NK-92 (cell line): ENCODE results near the gene AZIN2.
"Not testable (repeated sequence)": the region's sequence is repeated elsewhere in the genome, so short reads cannot be mapped to it uniquely, and the experiment has no call there.

Source experiments
- DNase-seq: peaks from one replicate; lab custom pipeline; 2025; ENCODE audit not compliant: unreplicated experiment; lab: John Stamatoyannopoulos, UW

AZIN2 gene

DNA sequence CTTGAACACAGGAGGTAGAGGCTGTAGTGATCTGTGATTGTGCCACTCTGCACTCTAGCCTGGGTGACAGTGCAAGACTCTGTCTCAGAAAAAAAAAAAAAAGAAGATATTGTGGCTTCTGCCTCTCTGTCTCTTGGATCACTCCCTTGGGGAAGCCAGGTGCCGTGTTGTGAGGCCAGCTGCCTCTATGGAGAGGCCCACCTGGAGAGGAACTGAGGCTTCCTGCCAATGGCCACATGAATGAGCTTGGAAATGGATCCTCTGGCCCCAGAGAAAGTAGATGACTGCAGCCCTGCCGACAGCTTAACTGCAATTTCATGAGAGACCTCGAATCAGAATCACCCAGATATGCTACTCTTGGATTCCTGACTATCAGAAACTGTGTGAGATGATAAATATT is 24.5 kb upstream of the AZIN2 start:
- DNase-seq, result no peak

DNA sequence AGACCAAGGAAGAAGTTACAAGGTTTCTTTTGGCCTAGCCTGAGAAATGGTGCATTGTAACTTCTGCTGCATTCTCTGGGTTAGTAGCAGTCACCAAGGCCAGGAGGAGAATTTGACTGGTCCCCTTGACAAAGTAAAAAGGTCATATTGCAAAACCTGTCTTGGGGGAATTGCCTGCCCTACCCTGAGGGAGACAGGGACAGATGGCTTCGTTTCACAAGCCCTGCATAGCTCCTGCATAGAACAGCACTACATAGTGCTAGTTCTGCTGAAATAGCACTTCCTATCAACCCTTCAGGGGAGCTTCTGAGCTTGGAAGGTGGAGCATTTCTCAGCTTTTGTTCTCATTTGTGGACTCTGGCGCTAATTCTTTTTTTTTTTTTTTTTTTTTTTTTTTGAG is 23.9 kb upstream of the AZIN2 start:
- DNase-seq, result no peak

DNA sequence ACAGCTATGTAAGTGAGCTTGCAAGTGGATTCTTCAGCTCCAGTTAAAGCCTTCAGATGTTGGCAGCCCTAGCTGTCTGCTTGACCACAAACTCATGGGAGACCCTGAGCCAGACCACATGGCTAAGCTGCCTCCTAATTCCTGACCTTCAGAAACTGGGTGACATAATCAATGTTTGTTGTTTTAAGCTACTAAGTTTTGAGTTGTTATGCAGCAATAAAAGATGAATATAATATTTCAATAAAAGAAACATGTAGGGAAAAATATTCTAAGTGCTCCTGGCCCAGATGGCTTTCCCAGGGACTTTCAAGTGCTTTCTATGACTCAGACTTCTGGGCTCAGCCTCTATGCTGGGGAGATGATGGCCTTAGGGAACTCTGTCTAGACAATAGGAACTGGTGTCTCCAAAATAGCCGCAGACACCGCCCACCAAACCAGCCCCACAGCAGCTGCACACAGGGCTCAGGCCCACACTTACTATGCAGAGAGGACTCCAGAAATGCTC is 20.3 kb upstream of the AZIN2 start:
- no peak for DNase-seq

DNA sequence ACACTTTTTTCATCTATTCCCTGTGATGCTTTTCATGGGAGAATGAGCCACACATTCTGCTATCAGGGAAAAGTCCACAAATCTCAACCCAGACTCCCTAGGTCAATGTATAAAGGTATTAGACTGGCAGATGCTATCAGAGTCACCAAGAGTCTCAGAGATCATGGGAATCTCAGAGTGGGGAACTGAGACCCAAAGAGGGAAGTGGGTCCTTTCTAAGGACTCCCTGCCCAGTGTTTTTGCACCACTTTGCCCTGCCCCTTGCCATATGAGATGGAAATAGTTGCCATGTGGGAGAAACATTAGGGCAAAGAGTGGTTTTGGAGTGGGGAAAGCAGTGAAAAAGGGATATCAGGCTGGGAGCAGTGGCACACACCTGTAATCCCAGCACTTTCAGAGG is 19.1 kb upstream of the AZIN2 start:
- DNase-seq, result no peak

DNA sequence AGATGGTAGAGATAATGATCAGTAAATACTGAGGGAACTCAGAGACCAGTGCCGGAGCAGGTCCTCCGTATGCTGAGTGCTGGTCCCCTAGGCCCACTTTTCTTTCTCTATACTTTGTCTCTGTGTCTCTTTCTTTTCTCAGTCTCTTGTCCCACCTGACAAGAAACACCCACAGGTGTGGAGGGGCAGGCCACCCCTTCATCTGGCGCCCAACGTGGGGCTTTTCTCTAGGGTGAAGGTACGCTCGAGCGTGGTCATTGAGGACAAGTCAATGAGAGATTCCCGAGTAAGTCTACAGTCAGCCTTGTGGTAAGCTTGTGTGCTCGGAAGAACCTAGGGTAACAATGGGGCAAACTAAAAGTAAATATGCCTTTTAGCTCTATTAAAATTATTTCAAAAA is 16.7 kb upstream of the AZIN2 start:
- not testable (repeated sequence) for DNase-seq

DNA sequence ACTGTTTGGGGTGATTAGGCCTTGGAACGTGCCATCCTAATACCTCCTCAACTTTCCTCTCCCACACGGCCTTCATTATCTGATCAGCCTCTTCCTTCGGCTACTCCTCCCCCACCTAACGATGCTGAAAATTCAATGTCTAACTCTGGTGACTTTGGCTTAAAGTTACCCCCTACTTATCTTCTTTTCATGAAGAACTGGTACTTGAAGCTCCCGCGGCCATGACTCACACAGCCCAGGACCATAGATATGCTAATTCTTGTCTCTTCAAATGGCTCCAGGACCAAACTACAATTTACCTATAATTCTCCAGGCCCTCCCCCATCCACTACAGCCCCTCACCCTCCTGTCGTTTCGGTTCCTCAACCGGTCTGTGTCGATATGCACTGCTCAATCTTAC is 15.7 kb upstream of the AZIN2 start:
- no peak for DNase-seq

DNA sequence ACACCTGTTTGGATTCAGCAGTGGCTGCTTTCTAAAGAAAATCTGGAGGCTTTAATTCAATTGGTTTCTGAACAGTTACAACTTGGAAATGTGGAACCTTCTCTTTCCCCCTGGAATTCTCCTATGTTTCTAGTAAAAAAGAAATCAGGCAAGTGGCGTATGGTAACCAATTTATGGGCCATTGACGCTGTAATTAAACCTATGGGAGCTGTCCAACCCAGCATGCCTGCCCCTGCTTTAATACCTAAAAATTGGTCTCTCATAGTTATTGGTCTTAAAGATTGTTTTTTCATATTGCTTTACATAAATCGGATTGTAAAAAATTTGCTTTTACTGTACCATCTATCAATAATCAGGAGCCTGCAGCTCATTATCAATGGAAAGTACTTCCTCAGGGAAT is 14.5 kb upstream of the AZIN2 start:
- DNase-seq, result not testable (repeated sequence)

DNA sequence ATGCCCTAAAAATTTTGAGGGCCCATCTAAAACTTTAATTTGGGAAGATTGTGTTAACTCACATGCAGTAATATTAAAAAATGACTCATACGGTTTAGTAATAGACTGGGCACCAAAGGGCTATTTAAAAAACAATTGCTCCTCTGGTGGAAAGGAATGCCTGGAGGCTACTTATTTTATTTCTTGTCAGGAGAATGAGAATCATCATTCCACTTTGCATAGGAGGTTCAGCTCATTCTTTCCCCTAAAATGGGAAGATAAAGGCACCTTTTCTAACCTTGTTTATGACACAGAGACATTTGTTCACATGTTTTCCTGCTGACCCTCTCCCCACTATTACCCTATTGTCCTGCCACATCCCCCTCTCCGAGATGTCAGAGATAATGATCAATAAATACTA is 12.8 kb upstream of the AZIN2 start:
- DNase-seq, result not testable (repeated sequence)

DNA sequence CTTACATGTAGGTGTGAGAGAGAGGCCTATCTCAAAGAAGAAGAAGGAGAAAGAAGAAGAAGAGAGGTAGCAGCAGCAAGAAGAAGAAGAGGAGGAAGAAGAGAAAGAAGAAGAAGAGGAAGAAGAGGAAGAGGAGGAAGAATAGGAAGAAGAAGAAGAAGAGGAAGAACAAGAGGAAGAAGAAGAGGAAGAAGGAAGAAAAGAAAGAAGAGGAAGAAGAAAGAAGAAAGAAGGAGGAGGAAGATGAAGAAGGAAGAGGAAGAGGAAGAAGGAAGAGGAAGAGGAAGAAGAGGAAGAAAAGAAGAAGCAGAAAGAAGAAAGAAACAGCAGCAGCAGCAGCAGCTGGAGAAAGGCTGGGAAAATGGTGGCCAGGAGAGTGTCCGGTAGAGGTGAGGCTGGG is 10.3 kb upstream of the AZIN2 start:
- no peak for DNase-seq

DNA sequence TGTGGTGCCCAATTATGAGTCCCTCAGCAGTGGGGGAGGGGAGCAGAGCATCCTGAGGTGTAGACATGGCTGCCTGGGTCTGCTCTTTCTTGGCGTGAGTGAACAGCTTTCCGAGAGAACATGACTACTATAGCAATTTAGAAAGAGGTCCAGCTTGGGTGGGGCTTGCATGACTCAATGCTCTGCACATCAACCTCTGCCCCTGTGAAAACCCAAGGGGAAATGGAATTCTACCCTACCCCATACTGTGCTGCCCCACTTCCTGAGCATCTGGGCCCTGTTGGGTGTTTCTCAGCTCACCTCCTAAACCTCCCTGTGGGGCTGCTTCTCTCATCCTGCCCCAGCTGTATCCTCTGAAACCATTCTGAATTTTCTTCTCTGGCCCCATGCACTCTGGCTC is 8.2 kb upstream of the AZIN2 start:
- DNase-seq, result no peak

DNA sequence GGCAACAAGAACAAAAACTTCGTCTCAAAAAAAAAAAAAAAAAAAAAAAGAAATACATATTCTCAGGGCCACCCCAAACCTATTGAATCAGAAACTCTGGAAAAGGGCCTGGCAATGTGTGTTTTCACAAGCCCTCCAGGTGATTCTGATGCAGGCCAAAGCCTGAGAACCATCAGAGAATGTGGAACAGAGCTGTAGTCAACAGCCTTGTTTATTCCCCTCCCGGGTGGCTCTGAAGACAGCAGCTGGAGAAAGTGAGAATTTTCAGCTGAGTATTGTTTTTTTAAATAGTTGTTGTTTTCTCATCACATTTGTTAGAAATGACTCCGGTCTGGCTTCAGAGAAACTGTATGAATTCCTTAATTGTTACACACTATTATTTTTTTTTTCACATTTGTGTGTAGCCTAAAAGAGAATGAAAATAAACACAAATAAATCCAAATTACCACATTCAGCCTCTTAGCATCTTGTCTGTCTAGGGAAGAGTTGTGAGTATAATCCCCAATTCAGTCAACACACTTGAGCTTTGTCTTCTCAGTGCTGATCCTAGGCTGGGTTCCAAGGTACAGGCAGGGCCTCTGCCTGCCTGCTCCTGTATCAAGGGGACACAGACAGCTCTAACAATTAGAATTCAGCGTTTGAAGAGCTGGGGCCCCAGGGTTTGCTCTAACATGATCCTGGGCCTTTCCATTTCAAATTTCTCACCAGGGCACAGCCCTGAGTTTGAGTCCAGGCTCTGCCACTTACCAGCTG is 6.6 kb upstream of the AZIN2 start:
- no peak for DNase-seq

DNA sequence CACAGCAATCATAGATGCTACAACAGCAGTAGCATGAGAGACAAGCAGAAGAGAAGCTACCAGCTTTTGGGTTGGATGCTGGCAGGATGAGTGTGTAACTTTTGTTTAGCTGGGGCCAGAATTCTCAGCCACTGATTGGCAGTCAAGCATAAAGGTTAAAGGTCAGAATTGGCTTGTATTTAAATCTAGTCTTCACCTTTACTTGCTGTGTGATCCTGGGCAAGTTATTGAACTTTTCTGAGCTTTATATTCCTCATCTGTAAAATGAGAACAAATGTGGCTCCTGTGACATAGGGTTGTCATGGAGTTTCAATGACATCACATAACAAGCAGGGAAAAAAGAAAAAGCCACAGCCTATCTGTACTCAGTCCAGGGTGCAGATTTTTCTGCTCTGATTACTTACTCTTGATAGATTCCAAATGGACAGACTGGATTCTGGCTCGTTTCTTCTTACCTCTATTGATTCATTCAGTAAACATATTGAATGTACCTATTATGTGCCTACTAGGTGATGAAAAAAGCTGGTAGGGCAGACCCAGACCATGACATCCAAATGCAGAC is 2.8 kb upstream of the AZIN2 start:
- DNase-seq, result no peak

DNA sequence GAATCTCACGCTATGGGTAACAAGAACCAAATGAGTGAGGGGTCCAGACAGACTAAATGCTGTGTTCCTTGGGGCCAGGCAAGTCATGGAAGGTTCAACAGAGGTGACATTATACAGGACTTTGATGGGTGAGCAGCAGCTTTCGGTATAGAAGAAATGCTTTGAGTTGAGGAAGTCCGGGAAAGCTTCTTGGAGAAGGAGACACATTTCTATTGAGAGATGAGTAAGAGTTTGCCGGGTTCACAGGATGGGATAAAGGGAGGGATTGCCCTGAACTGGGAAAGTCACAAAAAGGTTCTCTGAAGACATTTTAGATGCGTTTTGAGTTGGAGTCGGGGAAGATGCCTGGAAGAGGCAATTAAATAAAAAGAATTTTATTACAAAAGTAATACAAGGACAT is 580 bp upstream of the AZIN2 start:
- no peak for DNase-seq

DNA sequence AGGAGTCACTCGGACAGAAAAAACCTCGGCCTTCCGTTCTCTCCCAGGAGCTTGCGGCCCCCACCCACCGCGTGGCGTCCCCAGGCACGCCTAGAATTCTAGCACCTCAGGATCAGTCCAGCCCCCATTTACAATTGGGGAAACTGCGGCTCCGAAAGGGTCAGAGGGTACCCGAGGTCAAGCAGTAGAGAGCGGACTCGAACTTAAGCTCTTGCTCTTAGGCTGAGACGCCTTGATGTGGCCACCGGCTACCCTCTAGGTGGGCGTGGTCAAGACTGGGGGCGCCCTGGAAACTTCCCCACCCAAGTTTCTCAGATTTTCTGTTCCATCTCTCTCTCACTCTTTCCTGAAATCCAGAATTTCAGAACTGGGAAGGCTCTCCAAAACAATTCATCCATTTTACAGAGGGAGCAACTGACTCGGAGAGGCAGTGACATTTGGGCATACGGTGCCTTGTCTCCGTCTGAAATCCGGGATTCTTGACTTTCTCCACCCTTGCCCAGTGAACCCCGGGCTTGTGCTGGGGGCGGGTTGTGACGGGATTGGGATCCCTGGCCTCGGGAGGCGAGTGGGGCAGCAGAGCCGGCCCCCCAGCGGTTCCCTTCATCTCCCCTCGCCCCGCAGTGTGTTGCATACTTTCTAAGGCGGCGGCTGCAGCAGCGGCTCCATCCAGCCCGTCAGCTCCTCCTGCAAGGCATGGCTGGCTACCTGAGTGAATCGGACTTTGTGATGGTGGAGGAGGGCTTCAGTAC is 777 bp downstream of the AZIN2 start:
- no peak for DNase-seq

DNA sequence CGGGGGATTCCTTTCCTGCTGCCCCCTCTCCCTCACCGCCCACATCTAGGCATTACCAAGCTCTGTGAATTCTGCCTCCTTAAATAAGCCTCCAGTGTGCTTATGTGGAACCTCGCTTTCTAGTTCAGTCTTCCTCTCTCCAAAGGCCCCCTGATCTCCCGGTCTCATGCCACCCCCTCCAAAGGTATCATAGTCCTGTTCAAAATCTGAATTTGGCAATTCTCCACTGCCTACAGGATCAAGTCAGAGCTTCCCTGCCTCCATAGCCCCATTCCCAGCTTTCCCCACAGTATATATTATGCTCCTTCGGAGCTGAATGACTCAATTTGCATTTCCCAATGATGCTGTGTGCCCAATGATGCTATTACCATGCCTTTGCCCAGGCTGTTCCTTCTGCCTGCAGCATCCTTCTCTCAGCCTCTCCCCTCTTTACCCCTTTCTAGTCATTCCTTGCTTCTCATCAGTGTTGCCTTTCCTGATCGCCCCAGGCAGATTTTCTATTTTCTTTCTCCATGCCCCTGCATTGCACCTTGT is 1.7 kb downstream of the AZIN2 start:
- DNase-seq, result no peak

DNA sequence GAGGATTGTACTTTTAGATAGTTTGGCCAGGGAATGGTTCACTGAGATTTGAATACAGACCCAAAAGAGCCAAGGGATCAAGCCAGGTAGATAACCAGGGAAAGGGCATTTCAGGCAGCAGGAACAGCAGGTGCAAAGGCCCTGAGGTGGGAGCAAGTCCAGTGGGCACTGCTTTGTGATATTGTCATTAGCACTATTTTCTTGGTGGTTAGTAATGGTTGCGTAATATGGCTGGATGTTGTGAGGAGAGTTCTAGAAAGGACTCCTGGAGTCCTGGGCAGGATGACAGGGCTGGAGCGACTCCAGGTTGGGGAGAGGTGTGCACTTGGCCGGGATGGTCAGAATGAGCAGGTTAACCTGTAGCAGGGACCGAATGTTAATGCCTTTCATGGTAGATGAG is 4.4 kb downstream of the AZIN2 start:
- no peak for DNase-seq

DNA sequence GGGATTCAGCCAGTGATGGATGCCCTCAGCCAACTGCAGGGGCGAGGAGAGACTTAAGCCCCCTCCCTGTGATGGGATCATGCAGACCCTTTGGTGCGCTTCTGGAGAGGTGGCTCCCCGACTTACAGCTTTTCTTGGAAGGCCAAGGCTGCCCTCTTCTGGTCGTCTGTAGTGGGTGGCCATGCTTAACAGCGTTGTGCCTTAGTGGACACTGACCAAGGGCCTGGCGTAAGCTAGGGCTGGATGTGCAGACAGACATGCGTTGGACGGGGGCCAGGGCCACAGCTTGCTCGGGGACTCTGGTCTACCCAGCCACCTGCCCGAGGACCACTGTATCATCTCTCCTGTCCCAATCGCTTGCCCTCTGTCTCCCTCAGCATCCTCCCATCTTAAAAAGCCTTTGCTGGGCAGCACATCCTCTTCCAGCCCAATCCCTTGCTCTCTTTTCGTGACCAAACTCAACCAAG is 5.5 kb downstream of the AZIN2 start:
- DNase-seq, result no peak

DNA sequence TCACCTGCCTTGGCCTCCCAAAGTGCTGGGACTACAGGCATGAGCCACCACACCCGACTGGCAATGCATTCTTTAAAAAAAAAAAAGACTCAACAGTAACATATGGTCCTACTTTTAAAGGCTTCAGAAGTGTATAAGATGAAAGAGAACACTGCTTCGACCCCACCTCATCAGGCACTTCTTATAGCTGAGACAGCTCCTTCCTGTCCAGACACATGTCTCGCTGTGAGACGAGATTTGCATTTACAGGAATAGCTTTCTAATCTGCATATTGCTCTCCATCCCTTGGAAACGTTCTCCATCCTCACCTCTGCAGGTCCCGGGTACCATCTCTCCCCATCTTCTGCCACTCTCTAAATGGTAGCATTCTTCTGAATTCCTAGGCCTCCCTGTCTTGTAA is 6.7 kb downstream of the AZIN2 start:
- DNase-seq, result no peak

DNA sequence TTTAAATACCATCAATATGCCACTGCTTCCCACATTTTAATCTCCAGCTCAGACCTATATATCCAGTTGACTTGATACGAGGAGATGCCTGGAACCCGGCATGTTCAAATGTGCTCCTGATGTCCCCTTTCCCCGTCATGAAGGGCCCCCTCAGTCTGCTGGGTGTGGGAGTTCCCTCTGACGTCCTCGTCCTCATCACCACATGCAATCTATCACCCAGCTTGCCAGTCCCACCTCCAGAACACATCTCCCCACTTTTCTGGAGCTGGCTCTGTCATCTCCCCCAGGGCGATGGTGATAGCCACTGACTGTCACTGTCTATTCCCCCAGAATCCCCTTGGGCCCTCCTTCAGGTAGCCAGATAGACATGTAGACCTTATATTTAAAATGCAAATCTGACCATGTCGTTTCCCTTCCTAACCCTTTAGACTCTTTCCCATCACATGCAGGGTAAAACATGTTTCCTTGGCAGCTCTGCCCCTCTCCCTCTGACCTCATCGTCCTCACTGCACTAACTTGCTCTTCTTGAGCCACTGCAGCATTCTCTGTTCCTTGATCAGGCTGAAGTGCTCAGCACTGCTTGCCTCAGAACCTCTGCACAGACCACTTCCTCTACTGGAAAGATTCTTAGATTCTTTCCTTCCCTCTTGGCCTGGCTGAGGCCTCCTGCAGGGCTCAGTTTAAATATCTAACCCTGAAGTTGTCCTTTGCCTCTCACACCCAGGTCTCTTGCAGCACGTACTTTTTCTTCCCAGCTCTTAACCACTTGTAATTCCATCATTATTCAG is 7.4 kb downstream of the AZIN2 start:
- DNase-seq, result no peak

DNA sequence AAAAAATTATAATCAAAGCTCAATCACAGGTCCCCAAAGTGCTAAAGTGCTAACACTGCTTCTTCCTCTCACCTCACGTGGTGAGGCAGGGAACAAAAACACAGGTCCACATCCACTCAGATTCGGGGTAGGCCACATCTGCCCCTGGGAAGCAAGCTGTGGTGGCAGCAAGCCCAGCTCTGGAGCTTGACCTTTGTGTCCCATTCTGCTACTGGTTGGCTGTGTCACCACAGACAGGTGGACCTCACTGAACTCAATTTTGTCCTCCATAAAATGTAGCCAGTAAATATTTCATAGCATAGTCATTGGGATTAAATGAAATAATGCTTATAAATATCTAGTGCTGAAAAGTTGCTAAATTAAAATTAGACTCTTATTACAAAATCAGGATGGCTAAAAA is 8.5 kb downstream of the AZIN2 start:
- no peak for DNase-seq

DNA sequence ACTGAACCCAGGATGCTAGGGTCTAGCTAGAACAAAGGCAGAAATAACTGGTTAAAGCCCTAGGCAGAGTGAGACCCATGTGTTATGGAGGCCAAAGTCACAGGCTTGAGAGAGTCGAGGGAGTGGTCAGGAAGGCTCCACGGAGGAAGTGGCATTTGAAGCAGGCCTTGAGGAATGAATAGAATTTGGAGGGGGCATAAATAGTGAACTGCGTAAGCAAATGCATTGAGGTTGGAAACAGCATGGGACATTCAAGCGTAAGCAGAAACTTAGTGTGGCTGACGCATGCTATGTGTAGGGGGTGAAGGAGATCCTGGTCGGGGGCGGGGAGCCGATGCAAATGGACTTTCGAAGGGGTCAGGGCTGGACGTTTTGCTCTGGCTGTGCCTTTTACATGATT is 11.5 kb downstream of the AZIN2 start:
- no peak for DNase-seq
